ENCODE results near the gene CEP95. TPM values are rescaled to one million over a fixed set of nuclear protein-coding genes. Genes with fewer than 3 reads are reported as not detected.

CEP95 gene
- polyA plus RNA-seq, 1 donor = 52.9 TPM

GRCh38 chr17:64520359-64520758 lies 13.6 kb downstream of the CEP95 start:
- no peak for DNase-seq

GRCh38 chr17:64527914-64528313 lies 21.1 kb downstream of the CEP95 start:
- DNase-seq = no peak

GRCh38 chr17:64529221-64529620 lies 22.4 kb downstream of the CEP95 start:
- DNase-seq = no peak

- DNase-seq = peak; percentile 21
Observed at GRCh38 chr17:64531955-64532371, 25.2 kb downstream of the CEP95 start.

- DNase-seq = no peak
Observed at GRCh38 chr17:64532409-64532808, 25.6 kb downstream of the CEP95 start.

GRCh38 chr17:64533784-64534183 lies 27.0 kb downstream of the CEP95 start:
- DNase-seq = no peak

GRCh38 chr17:64534187-64534586 lies 27.4 kb downstream of the CEP95 start:
- no peak for DNase-seq

- no peak for DNase-seq
Observed at GRCh38 chr17:64535357-64535756, 28.6 kb downstream of the CEP95 start.

GRCh38 chr17:64536913-64537312 lies 30.1 kb downstream of the CEP95 start:
- DNase-seq = no peak

- DNase-seq = no peak
Observed at GRCh38 chr17:64537488-64537887, 30.7 kb downstream of the CEP95 start.

GRCh38 chr17:64538508-64539130 lies 31.8 kb downstream of the CEP95 start:
- DNase-seq = no peak

- DNase-seq = no peak
Observed at GRCh38 chr17:64540118-64540776, 33.5 kb downstream of the CEP95 start.

- DNase-seq = no peak
Observed at GRCh38 chr17:64544742-64545141, 38.0 kb downstream of the CEP95 start.

- DNase-seq = no peak
Observed at GRCh38 chr17:64546716-64547115, 39.9 kb downstream of the CEP95 start.

GRCh38 chr17:64547319-64547718 lies 40.5 kb downstream of the CEP95 start:
- no peak for DNase-seq

GRCh38 chr17:64551461-64551860 lies 44.7 kb downstream of the CEP95 start:
- peak; percentile 40 for DNase-seq

- DNase-seq = no peak
Observed at GRCh38 chr17:64554028-64554637, 47.4 kb downstream of the CEP95 start.

- no peak for DNase-seq
Observed at GRCh38 chr17:64555281-64555680, 48.5 kb downstream of the CEP95 start.

GRCh38 chr17:64564098-64564497 lies 57.3 kb downstream of the CEP95 start:
- no peak for DNase-seq

- DNase-seq = no peak
Observed at GRCh38 chr17:64565563-64565962, 58.8 kb downstream of the CEP95 start.

- peak; percentile 71 for DNase-seq
Observed at GRCh38 chr17:64571746-64572145, 65.0 kb downstream of the CEP95 start.

GRCh38 chr17:64572682-64573154 lies 65.9 kb downstream of the CEP95 start:
- DNase-seq = peak; percentile 46

- no peak for DNase-seq
Observed at GRCh38 chr17:64573214-64573613, 66.4 kb downstream of the CEP95 start.

- no peak for DNase-seq
Observed at GRCh38 chr17:64574646-64575045, 67.9 kb downstream of the CEP95 start.
